SW 1271 (cell line): ENCODE results near the gene CFD.
"Not testable (repeated sequence)": the region's sequence is repeated elsewhere in the genome, so short reads cannot be mapped to it uniquely, and the experiment has no call there.

Experiments
- DNase-seq, 2 experiments: peaks; one replicate each; lab custom pipeline; 2025; lab: John Stamatoyannopoulos, UW

CFD gene

GRCh38 chr19:825897-826644 is 33.4 kb upstream of the CFD start:
- no peak for DNase-seq

GRCh38 chr19:827314-827709 is 32.2 kb upstream of the CFD start:
- DNase-seq = no peak

- DNase-seq = no peak
Observed at GRCh38 chr19:827710-828321, 31.6 kb upstream of the CFD start, which contains the start of gene AZU1. Gene AZU1 (plus strand): TSS chr19:827837. CDS start chr19:827847, 10 bp downstream.

GRCh38 chr19:829129-829758 is 30.2 kb upstream of the CFD start:
- no peak for DNase-seq

- DNase-seq = no peak
Observed at GRCh38 chr19:831407-832369, 27.8 kb upstream of the CFD start.

- no peak for DNase-seq
Observed at GRCh38 chr19:834216-834615, 25.2 kb upstream of the CFD start.

- no peak for DNase-seq
Observed at GRCh38 chr19:835210-835810, 24.2 kb upstream of the CFD start.

GRCh38 chr19:840519-841206 is 18.8 kb upstream of the CFD start, which contains the start of gene PRTN3:
Gene PRTN3 (plus strand): TSS chr19:840999. CDS start chr19:841009, 10 bp downstream.
- no peak for DNase-seq

GRCh38 chr19:842802-843179 is 16.7 kb upstream of the CFD start:
- DNase-seq = not testable (repeated sequence)

- DNase-seq = peak in 1 of 2 experiments; percentile 41
Observed at GRCh38 chr19:843180-843835, 16.2 kb upstream of the CFD start.

GRCh38 chr19:843836-844545 is 15.5 kb upstream of the CFD start:
- DNase-seq = no peak

- DNase-seq = no peak
Observed at GRCh38 chr19:844546-844971, 14.9 kb upstream of the CFD start.

GRCh38 chr19:845707-846521 is 13.6 kb upstream of the CFD start:
- DNase-seq = no peak

- no peak for DNase-seq
Observed at GRCh38 chr19:848386-848921, 11.0 kb upstream of the CFD start.

GRCh38 chr19:849195-849594 is 10.3 kb upstream of the CFD start:
- DNase-seq = not testable (repeated sequence)

GRCh38 chr19:850221-850978 is 9.1 kb upstream of the CFD start:
- peak; percentile 72 to 75 for DNase-seq

GRCh38 chr19:850979-851335 is 8.5 kb upstream of the CFD start:
- DNase-seq = no peak
